Panc1 (cell line): ENCODE results near the gene RMP24.

Experiments
- ATAC-seq: fragments of 200-7000 bp; cut with Tn5 transposase; 2 replicates; pipeline ENCODE4 v1.9.1; 2020; ENCODE audit warnings: mild to moderate bottlenecking, moderate library complexity
- BruUV-seq: library from RNA; stranded (reverse); fragments of 400-500 nt; replicated peaks from 2 replicates; lab custom pipeline; 2021; lab: Mats Ljungman, UMichigan
- CTCF ChIA-PET: fragments of 300-600 bp; sonication (Branson Sonifier 250); formaldehyde crosslinking; loops from one replicate; lab custom pipeline; 2022; ENCODE audit warnings: antibody characterized with exemption; lab: Charles Lee
- POLR2A ChIA-PET: fragments of 300-600 bp; sonication (Branson Sonifier 250); formaldehyde crosslinking; loops from one replicate; lab custom pipeline; 2022; ENCODE audit warnings: antibody characterized with exemption; lab: Charles Lee
- DNase-seq: peaks from one replicate; pipeline ENCODE4 v3.0.0-alpha.2; 2010; ENCODE audit warnings: low read depth, low spot score
- H3K27ac ChIP-seq: 2 replicates; pipeline ENCODE4 v1.5.1; 2011; ENCODE audit warnings: mild to moderate bottlenecking, low read length, inconsistent platforms
- H3K27me3 ChIP-seq: fragments of 200-500 bp; sonication (Bioruptor generic); 2 replicates; pipeline ENCODE4 v1.6.0; 2014; ENCODE audit warnings: low read length, inconsistent platforms; ENCODE audit not compliant: control insufficient read depth, insufficient read depth
- H3K36me3 ChIP-seq: fragments of 200-500 bp; sonication (Bioruptor generic); 2 replicates; pipeline ENCODE4 v1.5.1; 2014; ENCODE audit warnings: inconsistent platforms, mild to moderate bottlenecking, low read length, moderate library complexity; ENCODE audit not compliant: control insufficient read depth, insufficient read depth
- H3K4me1 ChIP-seq: 2 replicates; pipeline ENCODE4 v1.5.1; 2011; ENCODE audit warnings: inconsistent platforms, mild to moderate bottlenecking, low read length, moderate library complexity; ENCODE audit not compliant: control insufficient read depth, insufficient read depth
- H3K4me3 ChIP-seq, 2 experiments: 2 replicates each; pipeline ENCODE4 v1.5.1; 2011 to 2012; ENCODE audit warnings: low read depth in 2 of 2, low read length in 2 of 2, mild to moderate bottlenecking in 2 of 2, inconsistent platforms in 1 of 2, moderate library complexity in 1 of 2
- H3K9me3 ChIP-seq: fragments of 200-500 bp; sonication (Bioruptor generic); 2 replicates; pipeline ENCODE4 v1.5.1; 2014; ENCODE audit warnings: low read depth, mild to moderate bottlenecking, inconsistent platforms, low read length, moderate library complexity; ENCODE audit not compliant: control insufficient read depth, insufficient read depth
- POLR2AphosphoS5 ChIP-seq: IDR thresholded peaks from 2 replicates; pipeline ENCODE4 v1.6.1; 2012; ENCODE audit warnings: mild to moderate bottlenecking, low read depth, low read length, moderate library complexity
- SIN3A ChIP-seq: IDR thresholded peaks from 2 replicates; pipeline ENCODE4 v1.6.1; 2012; ENCODE audit warnings: low read depth, mild to moderate bottlenecking, low read length, moderate library complexity, borderline replicate concordance; ENCODE audit not compliant: insufficient read depth
- TCF7L2 ChIP-seq: IDR thresholded peaks from 2 replicates; pipeline ENCODE4 v1.6.1; 2011; ENCODE audit warnings: mild to moderate bottlenecking, low read depth, low read length, inconsistent platforms
- in situ Hi-C: cut with HindIII; loops from 2 replicates; pipeline ENCODE4 v1.10.0; 2016; ENCODE audit warnings: low sequenced_read_pairs, low pct_unique_long_range_greater_than_20kb
- intact Hi-C: fragments of 100-400 bp; cut with micrococcal nuclease; formaldehyde crosslinking; loops from one replicate; pipeline ENCODE4 v1.10.0; 2022; ENCODE audit not compliant: unreplicated experiment
- TF ChIP-seq, protein P1 (sequence below): fragments of 450-650 bp; IDR thresholded peaks from 2 replicates; pipeline ENCODE4 v1.5.1; 2017; ENCODE audit warnings: mild to moderate bottlenecking
- TF ChIP-seq, protein P2 (sequence below), 2 experiments: IDR thresholded peaks; 2 replicates each; pipeline ENCODE4 v1.6.1; 2011 to 2012; ENCODE audit warnings: low read depth in 2 of 2, control low read depth in 1 of 2, low read length in 1 of 2, mild to moderate bottlenecking in 1 of 2, moderate library complexity in 1 of 2; ENCODE audit not compliant: insufficient read depth in 1 of 2

RMP24 gene

DNA sequence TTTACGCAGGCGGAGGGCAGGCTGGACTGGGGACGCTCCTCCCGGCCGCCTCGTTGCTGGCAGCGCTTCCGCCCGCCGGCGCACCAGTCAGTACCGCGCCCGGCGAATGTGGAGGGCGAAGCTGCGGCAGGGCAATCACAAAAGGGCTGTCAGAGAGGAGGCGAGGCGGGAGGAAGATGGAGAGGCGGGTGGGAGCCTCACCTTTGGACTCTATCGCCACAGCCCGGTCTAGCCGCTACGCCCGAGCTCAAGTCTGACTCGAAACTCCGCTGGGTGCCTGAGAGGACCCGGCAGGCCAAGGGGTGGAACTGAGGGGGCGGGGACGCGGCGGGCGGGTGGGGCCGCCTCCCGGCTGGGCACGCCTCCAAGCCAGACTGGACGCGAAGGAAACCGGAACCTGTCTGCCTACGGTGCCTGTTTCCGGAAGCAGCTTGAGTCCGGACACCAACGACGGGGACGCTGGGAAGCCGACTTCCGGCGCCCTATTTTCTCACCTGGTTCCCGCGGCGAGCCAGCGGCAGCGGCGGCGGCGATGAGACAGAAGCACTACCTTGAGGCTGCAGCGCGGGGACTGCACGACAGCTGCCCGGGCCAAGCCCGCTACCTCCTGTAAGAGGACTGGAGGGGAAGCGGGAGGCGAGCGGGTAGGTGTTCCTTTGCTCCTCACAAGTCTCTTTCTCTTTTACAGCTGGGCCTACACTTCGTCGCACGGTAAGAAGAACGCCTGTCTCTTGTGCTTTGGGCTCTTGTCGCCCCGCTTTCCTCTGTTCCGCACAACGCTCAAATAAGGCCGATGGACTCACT, at the start of gene RMP24:
TSS of gene RMP24 (plus strand) at position 483 of the 804 bp plus-strand sequence.
- intact Hi-C loops (no loop called here), in situ Hi-C loops (no loop called here)
- no TSS peak for BruUV-seq
- Histone ChIP-seq H3K9me3 (no peaks in the 10 kb centered on the region), H3K4me3 (peak within 1 kb of the TSS; percentile 77 to 93), H3K36me3 (peaks cover 25% of the 10 kb centered on the region), H3K27ac (peak within 1 kb of the TSS; percentile 92), H3K27me3 (no peaks in the 10 kb centered on the region), H3K4me1 (peaks cover 11% of the 10 kb centered on the region)
- peak; percentile 73 for DNase-seq
- POLR2A ChIA-PET: interaction anchor here (0.7 kb wide), 1 partner anchor 361 kb away, joined by 6 read pairs; no protein-coding TSS in a partner anchor
- peak; percentile 97 for ATAC-seq
- TF ChIP-seq, protein P1, sequence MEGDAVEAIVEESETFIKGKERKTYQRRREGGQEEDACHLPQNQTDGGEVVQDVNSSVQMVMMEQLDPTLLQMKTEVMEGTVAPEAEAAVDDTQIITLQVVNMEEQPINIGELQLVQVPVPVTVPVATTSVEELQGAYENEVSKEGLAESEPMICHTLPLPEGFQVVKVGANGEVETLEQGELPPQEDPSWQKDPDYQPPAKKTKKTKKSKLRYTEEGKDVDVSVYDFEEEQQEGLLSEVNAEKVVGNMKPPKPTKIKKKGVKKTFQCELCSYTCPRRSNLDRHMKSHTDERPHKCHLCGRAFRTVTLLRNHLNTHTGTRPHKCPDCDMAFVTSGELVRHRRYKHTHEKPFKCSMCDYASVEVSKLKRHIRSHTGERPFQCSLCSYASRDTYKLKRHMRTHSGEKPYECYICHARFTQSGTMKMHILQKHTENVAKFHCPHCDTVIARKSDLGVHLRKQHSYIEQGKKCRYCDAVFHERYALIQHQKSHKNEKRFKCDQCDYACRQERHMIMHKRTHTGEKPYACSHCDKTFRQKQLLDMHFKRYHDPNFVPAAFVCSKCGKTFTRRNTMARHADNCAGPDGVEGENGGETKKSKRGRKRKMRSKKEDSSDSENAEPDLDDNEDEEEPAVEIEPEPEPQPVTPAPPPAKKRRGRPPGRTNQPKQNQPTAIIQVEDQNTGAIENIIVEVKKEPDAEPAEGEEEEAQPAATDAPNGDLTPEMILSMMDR: no peak
- TF ChIP-seq SIN3A (peak; percentile 88; the same call in 1 of the 2 replicates), TCF7L2 (no peak), POLR2AphosphoS5 (peak; percentile 86)
- TF ChIP-seq, protein P2, sequence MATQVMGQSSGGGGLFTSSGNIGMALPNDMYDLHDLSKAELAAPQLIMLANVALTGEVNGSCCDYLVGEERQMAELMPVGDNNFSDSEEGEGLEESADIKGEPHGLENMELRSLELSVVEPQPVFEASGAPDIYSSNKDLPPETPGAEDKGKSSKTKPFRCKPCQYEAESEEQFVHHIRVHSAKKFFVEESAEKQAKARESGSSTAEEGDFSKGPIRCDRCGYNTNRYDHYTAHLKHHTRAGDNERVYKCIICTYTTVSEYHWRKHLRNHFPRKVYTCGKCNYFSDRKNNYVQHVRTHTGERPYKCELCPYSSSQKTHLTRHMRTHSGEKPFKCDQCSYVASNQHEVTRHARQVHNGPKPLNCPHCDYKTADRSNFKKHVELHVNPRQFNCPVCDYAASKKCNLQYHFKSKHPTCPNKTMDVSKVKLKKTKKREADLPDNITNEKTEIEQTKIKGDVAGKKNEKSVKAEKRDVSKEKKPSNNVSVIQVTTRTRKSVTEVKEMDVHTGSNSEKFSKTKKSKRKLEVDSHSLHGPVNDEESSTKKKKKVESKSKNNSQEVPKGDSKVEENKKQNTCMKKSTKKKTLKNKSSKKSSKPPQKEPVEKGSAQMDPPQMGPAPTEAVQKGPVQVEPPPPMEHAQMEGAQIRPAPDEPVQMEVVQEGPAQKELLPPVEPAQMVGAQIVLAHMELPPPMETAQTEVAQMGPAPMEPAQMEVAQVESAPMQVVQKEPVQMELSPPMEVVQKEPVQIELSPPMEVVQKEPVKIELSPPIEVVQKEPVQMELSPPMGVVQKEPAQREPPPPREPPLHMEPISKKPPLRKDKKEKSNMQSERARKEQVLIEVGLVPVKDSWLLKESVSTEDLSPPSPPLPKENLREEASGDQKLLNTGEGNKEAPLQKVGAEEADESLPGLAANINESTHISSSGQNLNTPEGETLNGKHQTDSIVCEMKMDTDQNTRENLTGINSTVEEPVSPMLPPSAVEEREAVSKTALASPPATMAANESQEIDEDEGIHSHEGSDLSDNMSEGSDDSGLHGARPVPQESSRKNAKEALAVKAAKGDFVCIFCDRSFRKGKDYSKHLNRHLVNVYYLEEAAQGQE (IDR thresholded peaks at IDR 0.05; ENCODE audit: insufficient read depth in 1 of 2, low read depth in 2 of 2, low read length in 1 of 2): peak in 1 of 2 experiments; percentile 44; a peak in 1 of 4 replicates
- CTCF ChIA-PET: no interaction called here

DNA sequence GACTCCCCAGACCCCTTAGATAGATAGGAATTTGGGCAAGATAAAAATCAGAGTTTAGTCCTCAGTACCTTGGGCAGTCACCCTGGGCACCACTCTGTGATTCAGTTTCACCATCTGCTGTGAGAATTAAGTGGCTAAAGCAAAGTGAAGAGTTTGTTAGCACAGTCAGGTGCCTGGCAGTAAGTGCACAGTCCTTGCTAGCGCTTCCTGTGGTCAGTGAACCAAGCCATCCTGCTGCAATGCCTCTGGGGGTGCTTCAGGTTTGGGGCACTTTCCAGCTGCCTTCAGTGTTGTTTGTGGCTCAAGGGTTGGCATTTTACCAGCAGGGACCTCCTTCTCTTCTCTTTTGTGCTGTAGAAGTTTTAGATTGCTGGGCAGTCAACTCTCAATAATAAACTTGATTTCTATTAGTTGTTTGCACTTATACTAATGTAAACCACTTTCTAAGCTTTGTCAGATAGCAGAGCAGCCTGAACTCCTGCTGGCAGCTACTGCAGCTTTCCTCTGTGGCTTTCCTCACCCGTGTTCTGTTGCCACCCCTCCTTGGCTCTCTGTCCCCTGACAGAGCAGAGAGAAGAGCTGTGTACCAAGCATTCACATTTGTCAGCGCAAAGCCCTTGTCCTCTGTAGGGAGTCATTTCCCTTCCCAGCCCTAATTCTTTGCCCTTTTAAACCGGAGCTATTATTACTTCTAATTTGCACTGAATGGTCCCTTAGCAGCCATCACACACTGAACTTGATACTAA, 48.4 kb upstream of the RMP24 start:
- Histone ChIP-seq H3K9me3 (no peaks in the 10 kb centered on the region), H3K36me3 (no peaks in the 10 kb centered on the region), H3K27me3 (no peaks in the 10 kb centered on the region), H3K4me1 (peaks cover 18% of the 10 kb centered on the region; the same call in 1 of the 2 replicates), H3K4me3 (no peak overlapping the region), H3K27ac (peak overlapping the region; percentile 70)
- ATAC-seq (peak; percentile 53; the same call in 1 of the 2 replicates), DNase-seq (no peak)
- ChIA-PET CTCF (interaction anchor here (0.7 kb wide), 1 partner anchor 904 kb away, joined by 3 read pairs; the partner anchor contains the start of gene TPGS2), POLR2A (no interaction called here)
- in situ Hi-C loops: no loop called here
- TF ChIP-seq POLR2AphosphoS5 (no peak), SIN3A (no peak), TCF7L2 (no peak; the same call in 1 of the 2 replicates)
- TF ChIP-seq, protein P1: no peak
- TF ChIP-seq, protein P2 (IDR thresholded peaks at IDR 0.05; ENCODE audit: insufficient read depth in 1 of 2, low read depth in 2 of 2, low read length in 1 of 2): no peak
- intact Hi-C loops: no loop called here
- BruUV-seq: no TSS peak
